Esophagus muscularis mucosa (tissue), 4 donors: Measurements from ENCODE around the gene TRPM3. TPM values are rescaled to one million over a fixed set of nuclear protein-coding genes. Genes with fewer than 3 reads are reported as not detected.

ENCODE experiments used
- DNase-seq: peaks from one replicate; pipeline ENCODE4 v3.0.0-alpha.2; 2017; ENCODE audit errors: extremely low spot score
- H3K27ac ChIP-seq, 4 donors: fragments of 200-600 bp; sonication (generic); replicated peaks in 1 of 4; 1 replicate in 3 of 4; 2 replicates in 1 of 4; pipeline ENCODE4 v1.5.1; 2016 to 2019; ENCODE audit warnings: mild to moderate bottlenecking in 1 of 4
- H3K27me3 ChIP-seq, 4 donors: fragments of 200-600 bp; sonication (generic); one replicate each; pipeline versions ENCODE4 v1.5.1 to v1.6.0; 2016 to 2019
- H3K36me3 ChIP-seq, 4 donors: fragments of 200-600 bp; sonication (generic); one replicate each; pipeline ENCODE4 v1.5.1; 2016 to 2019
- H3K4me1 ChIP-seq, 4 donors: fragments of 200-600 bp; sonication (generic); one replicate each; pipeline ENCODE4 v1.5.1; 2016 to 2019
- H3K4me3 ChIP-seq, 4 donors: fragments of 200-600 bp; sonication (generic); 1 replicate in 2 of 4; 2 replicates in 2 of 4; pipeline ENCODE4 v1.5.1; 2016 to 2019; ENCODE audit warnings: mild to moderate bottlenecking in 4 of 4, moderate library complexity in 1 of 4
- H3K9me3 ChIP-seq, 4 donors: fragments of 200-600 bp; sonication (generic); 1 replicate in 3 of 4; 2 replicates in 1 of 4; pipeline ENCODE4 v1.5.1; 2016 to 2019
- EP300 ChIP-seq: sonication (generic); formaldehyde crosslinking; IDR thresholded peaks from one replicate; pipeline ENCODE4 v1.6.1; 2017; ENCODE audit warnings: antibody characterized with exemption
- POLR2A ChIP-seq: fragments of 450-650 bp; IDR thresholded peaks from one replicate; pipeline ENCODE4 v1.6.1; 2017; ENCODE audit warnings: antibody characterized with exemption, moderate library complexity, mild to moderate bottlenecking, low read depth
- POLR2AphosphoS5 ChIP-seq, 2 donors: sonication (generic); formaldehyde crosslinking; IDR thresholded peaks; one replicate each; pipeline ENCODE4 v1.6.1; 2017; ENCODE audit warnings: antibody characterized with exemption in 2 of 2
- WGBS: methylation state at CpG from one replicate; pipeline ENCODE4 v1.1.5; 2018; 5-methylcytosine and 5-hydroxymethylcytosine counted together
- intact Hi-C: fragments of 100-400 bp; cut with DNase I; formaldehyde crosslinking; loops from one replicate; pipeline ENCODE4 v1.15.1; 2023
- total RNA-seq, 4 donors: library from RNA; depleted of rRNA; stranded (reverse); fragments of >200 nt; gene quantifications; one replicate each; pipeline versions ENCODE4 v1.1.0 to v1.2.1, GENCODE V29; 2016
- TF ChIP-seq, protein P1 (sequence below), 3 experiments: fragments of 200-600 bp in 2 of 3; fragments of 450-650 bp in 1 of 3; sonication (generic) in 2 of 3; IDR thresholded peaks; one replicate each; pipeline ENCODE4 v1.5.1; 2017 to 2019; ENCODE audit warnings: antibody characterized with exemption in 3 of 3, mild to moderate bottlenecking in 2 of 3, moderate library complexity in 1 of 3

TRPM3 gene
- total RNA-seq, 4 donors from 2014 or later: 0.13 to 0.17 TPM; not detected in 2

DNA sequence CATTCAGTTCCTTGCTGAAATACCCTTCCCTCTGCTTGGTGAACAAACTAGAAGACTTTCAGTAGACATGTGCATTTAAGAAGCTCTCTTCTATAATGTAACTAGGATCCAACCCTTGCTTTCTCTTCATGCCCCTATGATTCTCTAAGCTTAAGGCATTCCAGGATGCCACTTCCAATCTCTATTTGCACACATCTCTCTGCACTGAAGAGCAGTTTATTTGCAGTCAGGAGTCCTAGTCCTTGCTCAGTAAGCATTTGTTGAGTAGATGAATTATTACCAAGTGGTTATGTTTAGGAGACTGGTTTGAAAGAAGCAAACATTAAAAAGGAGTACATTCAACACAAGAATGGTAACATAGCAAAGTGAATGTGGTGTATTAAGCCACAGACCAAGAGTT, 432.7 kb downstream of the TRPM3 start:
- TF ChIP-seq POLR2A: no peak
- TF ChIP-seq EP300: no peak
- no peak for TF ChIP-seq POLR2AphosphoS5 (IDR thresholded peaks at IDR 0.05)
- TF ChIP-seq, protein P1, sequence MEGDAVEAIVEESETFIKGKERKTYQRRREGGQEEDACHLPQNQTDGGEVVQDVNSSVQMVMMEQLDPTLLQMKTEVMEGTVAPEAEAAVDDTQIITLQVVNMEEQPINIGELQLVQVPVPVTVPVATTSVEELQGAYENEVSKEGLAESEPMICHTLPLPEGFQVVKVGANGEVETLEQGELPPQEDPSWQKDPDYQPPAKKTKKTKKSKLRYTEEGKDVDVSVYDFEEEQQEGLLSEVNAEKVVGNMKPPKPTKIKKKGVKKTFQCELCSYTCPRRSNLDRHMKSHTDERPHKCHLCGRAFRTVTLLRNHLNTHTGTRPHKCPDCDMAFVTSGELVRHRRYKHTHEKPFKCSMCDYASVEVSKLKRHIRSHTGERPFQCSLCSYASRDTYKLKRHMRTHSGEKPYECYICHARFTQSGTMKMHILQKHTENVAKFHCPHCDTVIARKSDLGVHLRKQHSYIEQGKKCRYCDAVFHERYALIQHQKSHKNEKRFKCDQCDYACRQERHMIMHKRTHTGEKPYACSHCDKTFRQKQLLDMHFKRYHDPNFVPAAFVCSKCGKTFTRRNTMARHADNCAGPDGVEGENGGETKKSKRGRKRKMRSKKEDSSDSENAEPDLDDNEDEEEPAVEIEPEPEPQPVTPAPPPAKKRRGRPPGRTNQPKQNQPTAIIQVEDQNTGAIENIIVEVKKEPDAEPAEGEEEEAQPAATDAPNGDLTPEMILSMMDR (IDR thresholded peaks at IDR 0.05): no peak

DNA sequence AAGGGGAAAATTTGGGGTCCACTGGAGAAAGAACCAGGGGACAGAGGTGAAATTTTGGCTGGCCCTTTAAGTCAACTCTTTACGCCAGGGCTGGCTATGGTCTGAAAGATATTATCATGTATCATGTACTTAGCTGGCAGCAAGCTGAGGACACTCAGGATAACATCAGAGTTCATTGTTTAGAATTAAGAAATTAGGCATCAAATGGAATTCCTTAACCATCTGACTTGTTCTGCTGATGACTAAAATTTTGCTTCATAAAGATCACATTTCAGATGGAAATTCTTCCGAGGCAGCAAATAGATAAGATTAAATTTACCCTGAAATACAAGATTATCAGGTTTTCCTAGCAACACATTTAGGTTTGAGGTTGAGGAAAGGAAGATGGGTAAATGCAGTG, 437.6 kb downstream of the TRPM3 start:
- H3K27ac ChIP-seq: no peak overlapping the region
- H3K9me3 ChIP-seq: no peaks in the 10 kb centered on the region
- no peak for DNase-seq
- WGBS: 67% methylated on average over 2 of the region's 2 CpGs
- H3K27me3 ChIP-seq: no peaks in the 10 kb centered on the region
- no peaks in the 10 kb centered on the region for H3K4me1 ChIP-seq
- no peaks in the 10 kb centered on the region for H3K36me3 ChIP-seq
- no peak overlapping the region for H3K4me3 ChIP-seq
- intact Hi-C loops: no loop called here
- TF ChIP-seq POLR2A (no peak), EP300 (no peak), POLR2AphosphoS5 (IDR thresholded peaks at IDR 0.05) (no peak)
- TF ChIP-seq, protein P1 (IDR thresholded peaks at IDR 0.05): no peak

More for the DNA sequence above, 432.7 kb downstream of the TRPM3 start:
- H3K9me3 ChIP-seq: no peaks in the 10 kb centered on the region
- H3K27me3 ChIP-seq: no peaks in the 10 kb centered on the region
- no peaks in the 10 kb centered on the region for H3K4me1 ChIP-seq
- H3K4me3 ChIP-seq: no peak overlapping the region
- H3K27ac ChIP-seq: no peak overlapping the region
- H3K36me3 ChIP-seq: no peaks in the 10 kb centered on the region
- no peak for DNase-seq
- intact Hi-C loops: no loop called here

DNA sequence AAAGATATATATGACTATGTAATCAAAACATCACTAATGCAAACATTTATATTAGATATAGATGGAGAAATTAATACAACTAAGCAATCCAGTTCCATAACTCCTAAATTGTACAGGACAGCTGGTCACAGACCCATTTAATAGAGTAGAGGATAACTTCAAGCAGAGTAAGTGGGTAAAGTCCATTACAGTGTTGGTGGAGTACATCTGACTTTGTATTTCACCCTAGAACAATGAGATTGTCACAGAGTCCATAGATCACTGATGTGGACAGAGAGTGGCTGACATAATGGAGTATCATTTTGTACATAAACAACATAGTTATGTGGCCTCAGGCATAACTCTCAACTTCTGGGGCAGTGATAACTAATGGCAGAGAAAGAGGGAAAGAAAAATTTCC, 439.1 kb downstream of the TRPM3 start:
- Histone ChIP-seq H3K27me3 (no peaks in the 10 kb centered on the region), H3K27ac (no peak overlapping the region), H3K4me3 (no peak overlapping the region), H3K36me3 (no peaks in the 10 kb centered on the region), H3K9me3 (no peaks in the 10 kb centered on the region), H3K4me1 (no peaks in the 10 kb centered on the region)
- no peak for TF ChIP-seq EP300
- TF ChIP-seq, protein P1 (IDR thresholded peaks at IDR 0.05): no peak
- no peak for TF ChIP-seq POLR2AphosphoS5 (IDR thresholded peaks at IDR 0.05)
- no peak for TF ChIP-seq POLR2A
- no peak for DNase-seq
- intact Hi-C loops: no loop called here

DNA sequence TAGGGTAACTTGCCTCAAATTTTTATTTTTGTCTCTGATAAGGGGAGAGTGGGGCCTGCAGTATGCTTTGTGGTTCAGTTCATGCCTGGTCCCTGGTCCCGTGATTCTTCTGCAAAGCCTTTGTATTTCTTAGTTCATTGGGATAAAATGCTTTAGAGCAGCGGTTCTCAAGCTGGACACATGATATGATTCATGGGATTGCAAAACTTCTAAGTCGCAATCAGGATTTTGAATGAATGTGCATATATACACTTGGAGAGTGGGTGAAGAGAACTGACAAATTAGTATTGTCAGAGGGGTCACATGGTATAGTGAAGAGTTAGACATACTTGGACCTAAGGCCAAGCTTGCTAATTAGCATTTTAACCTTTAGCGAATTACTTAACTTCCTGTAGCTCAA, 441.6 kb downstream of the TRPM3 start:
- DNase-seq: no peak
- Histone ChIP-seq H3K36me3 (no peaks in the 10 kb centered on the region), H3K27me3 (no peaks in the 10 kb centered on the region), H3K9me3 (no peaks in the 10 kb centered on the region), H3K4me1 (no peaks in the 10 kb centered on the region), H3K4me3 (no peak overlapping the region), H3K27ac (no peak overlapping the region)
- no peak for TF ChIP-seq EP300
- TF ChIP-seq POLR2A: no peak
- TF ChIP-seq, protein P1 (IDR thresholded peaks at IDR 0.05): no peak
- no peak for TF ChIP-seq POLR2AphosphoS5 (IDR thresholded peaks at IDR 0.05)
- intact Hi-C loops: no loop called here
- WGBS: 90% methylated on average over 4 of the region's 4 CpGs

DNA sequence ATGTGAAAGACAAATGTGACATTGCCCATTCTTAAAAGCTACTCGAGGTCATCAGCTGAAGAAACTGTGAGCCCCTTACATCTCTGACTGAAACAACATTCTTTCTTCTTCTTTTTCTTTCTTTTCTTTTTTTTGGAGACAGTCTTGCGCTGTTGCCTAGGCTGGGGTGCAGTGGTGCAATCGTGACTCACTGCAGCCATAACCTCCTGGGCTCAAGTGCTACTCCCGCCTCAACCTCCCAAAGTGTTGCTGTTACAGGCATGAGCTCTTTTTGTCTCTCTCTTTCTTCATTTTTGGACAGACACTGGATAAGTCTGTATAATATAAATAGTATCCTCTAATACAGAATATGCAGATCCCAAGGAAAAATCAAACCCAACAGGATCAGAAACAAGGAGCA, 443.3 kb downstream of the TRPM3 start:
- 72% methylated on average over 4 of the region's 4 CpGs for WGBS

More for the DNA sequence above, 443.3 kb downstream of the TRPM3 start:
- no peak overlapping the region for H3K27ac ChIP-seq
- no peaks in the 10 kb centered on the region for H3K27me3 ChIP-seq
- intact Hi-C loops: no loop called here
- H3K9me3 ChIP-seq: no peaks in the 10 kb centered on the region
- H3K4me3 ChIP-seq: no peak overlapping the region
- TF ChIP-seq, protein P1 (IDR thresholded peaks at IDR 0.05): no peak
- TF ChIP-seq EP300: no peak
- TF ChIP-seq POLR2A: no peak
- no peak for TF ChIP-seq POLR2AphosphoS5 (IDR thresholded peaks at IDR 0.05)
- no peaks in the 10 kb centered on the region for H3K4me1 ChIP-seq
- DNase-seq: no peak
- H3K36me3 ChIP-seq: no peaks in the 10 kb centered on the region
